GM12873 (cell line): ENCODE measurements around the gene ZNF691.

Source experiments
- CTCF ChIP-seq: IDR thresholded peaks from 2 replicates; pipeline ENCODE4 v1.5.1; 2012; ENCODE audit warnings: low read depth, mild to moderate bottlenecking, moderate library complexity, low read length, control low read depth; ENCODE audit not compliant: insufficient read depth; ENCODE audit errors: missing control alignments

ZNF691 gene

DNA sequence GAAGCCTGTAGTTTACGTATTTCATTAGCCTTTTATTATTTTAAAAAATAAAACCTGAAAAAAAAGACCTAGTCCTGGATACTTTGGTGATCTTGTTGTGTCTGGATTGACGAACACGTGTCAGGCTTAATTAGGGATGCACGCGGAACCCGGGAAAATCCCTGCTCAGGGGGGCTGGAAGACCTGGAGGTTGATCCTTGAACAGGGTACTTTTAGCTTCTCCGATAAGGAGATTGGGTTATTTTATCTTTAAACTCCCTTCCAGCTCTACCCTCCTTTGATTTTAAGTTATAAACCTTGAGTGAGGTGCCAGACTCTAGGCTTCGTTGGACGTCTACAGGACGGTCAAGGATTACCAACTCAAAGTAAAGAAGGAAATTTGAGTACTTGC is 552 bp upstream of the ZNF691 start:
- TF ChIP-seq CTCF, result no peak

DNA sequence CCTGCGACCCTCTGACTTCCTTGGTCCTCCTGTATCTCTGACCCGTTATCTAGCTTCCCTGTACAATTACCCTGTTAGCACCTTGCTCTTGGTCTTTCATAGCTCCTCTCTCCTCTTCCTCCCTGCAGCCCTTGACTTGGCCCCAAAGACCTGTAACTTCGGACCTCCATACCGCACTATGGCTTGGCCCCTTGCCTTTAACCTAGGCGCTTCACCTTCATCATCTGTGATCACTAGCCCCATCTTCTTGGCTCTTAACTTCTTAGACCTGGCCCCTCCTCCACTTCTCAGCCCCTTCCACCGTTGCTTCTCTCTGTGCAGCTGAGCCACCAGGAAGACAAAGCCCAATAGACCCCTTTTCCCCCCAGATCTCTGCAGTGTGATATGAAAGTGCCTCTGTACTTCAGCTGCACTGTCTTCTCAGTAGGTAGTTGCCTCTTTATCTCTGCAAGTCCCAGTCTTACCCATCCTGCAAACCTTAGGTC is 740 bp downstream of the ZNF691 start:
- no peak for TF ChIP-seq CTCF

GRCh38 chr1:42847721-42848460 is 1.5 kb downstream of the ZNF691 start:
- no peak for TF ChIP-seq CTCF

GRCh38 chr1:42848823-42849537 is 2.6 kb downstream of the ZNF691 start:
- TF ChIP-seq CTCF, result no peak

DNA sequence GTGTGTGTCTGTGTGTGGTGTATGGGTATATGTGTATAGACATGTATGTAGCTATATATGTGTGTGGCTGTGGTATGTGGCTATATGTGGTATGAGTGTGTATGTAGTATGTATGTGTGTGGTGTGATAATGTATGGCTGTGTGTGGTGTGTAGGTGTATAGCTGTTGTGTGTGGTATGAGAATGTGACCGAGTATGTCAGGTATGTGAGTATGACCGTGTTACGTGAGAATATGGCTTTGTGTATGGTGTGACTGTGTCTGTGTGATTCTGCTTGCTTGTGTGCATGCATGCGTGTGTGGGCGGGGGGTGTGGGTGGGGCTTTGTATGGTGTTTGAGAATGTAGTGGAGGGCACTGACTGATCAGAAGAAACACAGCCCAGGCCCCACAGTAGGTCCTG is 3.5 kb downstream of the ZNF691 start:
- TF ChIP-seq CTCF, result no peak

GRCh38 chr1:42851420-42851819 is 5.0 kb downstream of the ZNF691 start:
- no peak for TF ChIP-seq CTCF

GRCh38 chr1:42851960-42852607 is 5.7 kb downstream of the ZNF691 start:
- no peak for TF ChIP-seq CTCF
